GM18867 (cell line): ENCODE data around the gene IL17A.

Experiments used
- ATAC-seq: cut with Tn5 transposase; IDR thresholded peaks from one replicate; pipeline ENCODE4 v1.9.1; 2021; ENCODE audit warnings: mild to moderate bottlenecking, moderate library complexity; ENCODE audit not compliant: unreplicated experiment

The IL17A gene

DNA sequence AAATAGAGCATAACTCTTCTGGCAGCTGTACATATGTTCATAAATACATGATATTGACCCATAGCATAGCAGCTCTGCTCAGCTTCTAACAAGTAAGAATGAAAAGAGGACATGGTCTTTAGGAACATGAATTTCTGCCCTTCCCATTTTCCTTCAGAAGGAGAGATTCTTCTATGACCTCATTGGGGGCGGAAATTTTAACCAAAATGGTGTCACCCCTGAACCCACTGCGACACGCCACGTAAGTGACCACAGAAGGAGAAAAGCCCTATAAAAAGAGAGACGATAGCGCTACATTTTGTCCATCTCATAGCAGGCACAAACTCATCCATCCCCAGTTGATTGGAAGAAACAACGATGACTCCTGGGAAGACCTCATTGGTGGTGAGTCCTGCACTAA lies at the start of gene IL17A:
Gene IL17A, plus strand, starts transcription at position 301 of the 400 bp plus-strand sequence. Its CDS starts 57 bp downstream, at position 358.
- no peak for ATAC-seq

DNA sequence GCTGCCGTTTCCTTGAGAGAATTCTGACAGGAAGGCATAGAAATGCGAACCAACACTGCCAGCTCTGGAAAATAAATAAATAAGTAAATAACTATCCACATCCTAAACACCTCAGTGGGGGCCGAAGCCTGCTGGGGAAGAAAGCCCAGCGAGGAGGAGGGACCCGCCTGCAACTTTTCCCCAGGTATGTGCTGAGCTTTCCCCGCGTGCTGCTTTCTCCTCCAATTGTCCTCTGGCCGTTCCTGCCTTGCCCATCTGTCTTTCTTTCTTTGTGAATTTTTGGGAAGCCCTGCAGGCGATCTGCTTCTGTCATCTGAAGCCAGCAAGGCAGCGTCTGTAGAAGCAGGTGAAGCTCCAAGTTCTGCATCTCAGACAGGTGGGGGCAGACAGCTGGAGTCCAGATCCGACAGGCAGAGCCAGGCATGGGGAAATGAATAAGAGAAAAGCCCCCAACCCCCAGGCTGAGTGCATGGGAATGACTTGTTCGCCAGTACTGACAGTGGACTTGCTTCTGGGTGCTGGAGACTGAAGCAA lies 49.2 kb upstream of the IL17A start:
- ATAC-seq, result no peak

DNA sequence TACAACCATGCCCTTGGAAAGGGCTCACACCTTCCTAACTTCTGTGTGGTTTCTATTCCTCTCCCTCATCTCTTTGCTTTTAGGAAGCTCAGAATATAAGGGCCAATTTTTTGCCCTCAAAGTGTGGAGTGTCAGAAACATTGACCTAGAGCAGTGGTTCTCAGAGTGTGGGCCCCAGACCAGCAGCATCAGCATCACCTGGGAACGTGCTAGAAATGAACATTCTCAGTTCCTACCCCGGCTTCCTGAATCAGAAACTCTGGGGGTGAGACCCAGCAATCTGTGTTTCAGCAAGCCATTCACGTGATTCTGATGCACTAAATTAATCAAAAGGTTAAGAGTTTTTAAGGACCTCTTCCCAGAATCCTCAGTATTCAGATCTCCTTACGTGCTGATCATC lies 47.9 kb upstream of the IL17A start:
- ATAC-seq, result peak; percentile 70

DNA sequence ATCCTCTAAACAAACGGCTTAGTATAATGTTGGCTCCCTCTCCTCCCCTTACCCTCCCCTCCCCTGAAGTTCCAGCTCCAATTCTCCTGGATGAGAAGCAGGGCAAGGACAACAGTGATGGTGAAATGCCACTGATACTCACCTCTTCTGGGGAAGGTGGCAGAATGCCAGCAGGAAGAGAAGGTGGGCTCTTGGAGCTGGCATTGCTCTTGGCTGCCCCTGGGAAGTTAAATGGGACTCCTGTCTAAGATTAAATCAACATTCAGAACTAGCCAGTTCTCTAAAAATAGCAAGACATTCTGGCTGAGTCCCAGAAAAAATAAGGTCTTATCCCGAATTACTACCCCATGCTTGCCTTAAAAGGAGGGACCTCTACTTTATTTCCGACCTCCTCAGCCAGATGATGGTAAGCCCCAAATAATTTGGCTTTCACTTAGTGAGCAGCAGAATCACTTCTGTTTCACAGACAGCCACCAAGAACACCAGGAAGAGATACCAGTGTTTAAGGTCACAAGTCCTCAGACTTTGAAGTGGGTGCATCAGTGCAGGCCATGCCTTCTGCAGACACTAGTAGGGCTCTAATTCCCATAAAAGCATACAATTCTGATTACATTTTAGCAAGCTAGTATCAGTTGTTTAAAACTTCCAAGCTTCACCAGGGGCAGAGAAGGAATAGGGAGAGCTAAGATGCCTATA lies 46.0 kb upstream of the IL17A start:
- peak; percentile 38 for ATAC-seq

DNA sequence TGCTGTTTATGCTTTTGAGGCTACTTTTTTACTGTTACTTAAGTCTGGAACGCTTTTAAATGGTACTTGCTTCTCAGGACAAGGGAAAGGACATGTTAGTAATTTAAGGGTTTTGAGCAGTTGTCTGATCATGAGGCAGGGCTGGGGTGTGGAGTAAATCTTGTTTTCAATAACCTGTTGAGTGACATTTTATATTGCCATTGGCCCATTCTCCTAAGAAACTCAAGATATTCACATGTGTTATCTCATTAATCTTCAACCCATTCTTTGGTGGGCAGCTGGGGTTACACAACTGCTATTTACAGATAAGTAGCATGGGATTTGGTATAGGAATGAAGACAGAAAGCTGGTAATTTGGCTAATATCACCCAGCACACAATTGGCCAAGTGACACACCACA lies 44.6 kb upstream of the IL17A start:
- ATAC-seq, result no peak

DNA sequence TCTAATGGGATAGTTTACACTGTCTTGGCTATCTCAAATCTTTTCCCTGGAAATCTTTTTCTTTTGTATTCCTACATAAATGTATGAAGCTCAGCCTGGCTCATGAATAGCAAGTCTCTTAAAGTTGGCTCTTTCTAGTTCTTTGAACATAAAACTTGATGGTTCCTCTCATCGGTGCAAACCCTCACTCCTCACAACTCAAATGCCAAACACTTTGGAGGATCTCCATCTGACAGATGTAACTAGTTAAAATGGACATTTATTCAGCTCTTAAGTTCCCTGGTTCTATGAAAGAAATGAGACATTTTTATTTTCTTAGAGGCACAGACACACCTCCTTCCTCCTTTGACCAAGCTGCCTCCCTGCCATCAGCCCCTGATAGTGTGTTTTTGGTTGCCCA lies 43.6 kb upstream of the IL17A start:
- no peak for ATAC-seq

DNA sequence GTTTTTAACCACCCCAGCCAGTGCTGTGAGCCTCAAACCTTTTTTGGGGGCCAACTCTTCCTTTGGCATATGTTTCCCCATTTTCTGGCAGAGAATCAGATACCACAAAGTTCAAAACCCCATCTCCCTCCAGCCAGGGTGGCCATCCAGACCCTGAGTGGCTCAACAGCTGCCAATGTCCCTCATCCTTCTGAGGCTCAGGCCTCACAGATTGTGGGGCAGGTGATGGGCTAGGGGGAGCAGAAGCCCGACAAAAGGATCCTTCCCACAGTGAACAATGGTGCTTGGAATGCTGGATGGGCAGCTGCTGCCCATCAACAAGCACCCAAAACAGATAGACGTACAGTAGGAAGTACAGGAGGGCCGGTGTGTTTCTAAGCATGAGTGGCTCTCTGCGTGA lies 42.6 kb upstream of the IL17A start:
- no peak for ATAC-seq

DNA sequence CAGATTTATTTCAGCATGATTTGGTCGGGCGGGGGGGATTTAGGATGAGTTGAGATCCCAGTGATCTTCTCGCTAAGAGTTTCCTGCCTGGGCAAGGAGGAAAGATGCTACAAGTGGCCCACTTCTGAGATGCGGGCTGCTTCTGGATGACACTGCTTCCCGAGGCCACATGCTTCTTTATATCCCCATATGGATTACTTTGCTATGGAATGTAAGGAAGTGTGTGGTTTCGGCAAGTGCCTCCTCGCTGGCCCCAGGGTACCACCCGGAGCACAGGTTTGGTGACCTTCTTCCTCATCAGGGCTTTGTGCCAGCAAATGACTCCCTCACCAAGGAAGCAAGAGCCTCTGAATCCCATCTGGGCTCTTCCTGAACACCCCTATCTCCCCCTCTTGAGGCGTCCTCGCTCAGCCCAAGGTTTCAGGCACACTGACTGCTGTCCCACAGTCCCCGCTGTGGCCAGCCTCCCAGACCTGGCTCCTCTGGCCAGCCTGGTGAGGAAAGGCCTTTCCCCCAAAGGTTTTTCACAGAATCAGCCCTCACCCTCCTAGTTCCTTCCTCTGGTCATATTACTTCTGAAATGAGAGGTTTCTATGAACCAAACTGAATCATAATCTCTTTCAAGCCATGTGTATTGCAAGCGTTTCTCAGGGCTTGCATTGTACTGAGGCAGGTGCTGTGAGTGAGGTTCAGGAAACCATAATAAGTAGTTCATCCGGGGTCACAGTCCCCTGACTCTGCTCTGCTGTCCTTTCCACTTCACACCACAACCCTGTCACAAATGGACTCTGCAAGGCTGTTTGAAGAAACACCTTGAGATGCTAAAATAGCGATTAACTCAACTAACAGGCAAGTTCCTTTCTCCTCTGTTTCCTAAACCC lies 41.7 kb upstream of the IL17A start:
- ATAC-seq, result peak; percentile 74

DNA sequence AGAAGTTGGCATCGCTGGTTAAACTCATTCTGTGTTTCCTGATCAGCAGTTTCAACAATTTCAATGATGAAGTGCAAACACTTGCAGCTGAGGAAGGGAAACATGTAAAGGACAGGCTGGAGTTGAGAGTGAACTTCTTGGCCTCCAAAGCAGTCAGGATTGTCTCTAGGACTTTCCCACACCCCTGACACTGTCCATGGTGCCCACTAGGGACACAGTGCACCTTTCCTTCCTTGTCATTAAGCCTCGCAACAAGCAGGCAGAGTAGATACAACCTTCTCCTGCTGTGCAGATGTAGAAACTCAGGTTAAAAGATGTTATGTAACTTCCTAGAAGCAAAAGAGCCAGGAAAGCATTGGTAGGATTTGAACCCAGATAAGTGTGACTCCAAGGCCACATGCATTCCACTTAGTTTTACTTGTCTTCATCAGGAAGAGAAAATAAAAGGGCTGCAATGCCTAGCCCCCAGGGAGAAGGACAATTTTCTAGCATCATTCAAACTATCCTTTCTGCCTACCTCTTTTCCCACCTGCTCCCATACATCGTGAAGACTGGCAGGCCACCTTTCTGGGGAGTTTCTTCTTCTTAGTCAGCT lies 39.2 kb upstream of the IL17A start:
- ATAC-seq, result no peak

DNA sequence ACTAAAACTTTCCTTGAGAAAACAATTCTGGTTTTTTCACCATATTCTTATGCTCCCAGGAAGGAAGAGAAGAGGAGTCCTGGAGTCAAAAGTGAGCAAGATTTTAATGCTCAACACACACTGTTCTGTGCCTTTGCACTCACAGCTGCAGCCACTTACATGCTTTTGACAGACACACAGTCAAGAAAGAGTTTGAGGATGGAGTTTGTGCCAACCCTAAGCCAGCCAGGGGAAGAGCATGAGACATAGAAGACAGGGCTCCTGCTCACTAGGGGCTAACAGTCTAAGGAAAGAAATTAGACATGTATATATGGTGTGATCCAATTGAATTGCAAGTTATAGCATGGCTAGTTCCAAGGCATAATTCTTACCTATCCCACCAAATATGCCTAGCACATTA lies 37.1 kb upstream of the IL17A start:
- ATAC-seq, result no peak

DNA sequence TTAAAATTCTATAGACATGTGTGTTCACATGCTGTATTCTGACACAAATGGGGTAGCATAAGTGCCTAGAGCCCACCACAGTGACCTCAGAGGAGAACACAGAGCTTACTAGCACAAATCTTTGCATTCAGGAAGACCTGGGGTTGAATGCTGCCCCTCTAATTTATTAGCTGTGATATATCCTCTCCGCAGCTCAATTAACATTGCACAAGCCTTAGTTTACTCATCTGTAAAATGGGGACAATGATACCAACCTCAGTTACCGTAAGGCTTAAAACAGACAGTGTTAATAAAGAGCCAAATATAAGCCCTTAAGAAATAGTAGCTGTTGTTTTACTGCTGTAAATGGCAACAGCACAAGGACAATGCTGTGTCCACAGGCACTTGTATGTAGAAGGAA lies 36.2 kb upstream of the IL17A start:
- no peak for ATAC-seq

DNA sequence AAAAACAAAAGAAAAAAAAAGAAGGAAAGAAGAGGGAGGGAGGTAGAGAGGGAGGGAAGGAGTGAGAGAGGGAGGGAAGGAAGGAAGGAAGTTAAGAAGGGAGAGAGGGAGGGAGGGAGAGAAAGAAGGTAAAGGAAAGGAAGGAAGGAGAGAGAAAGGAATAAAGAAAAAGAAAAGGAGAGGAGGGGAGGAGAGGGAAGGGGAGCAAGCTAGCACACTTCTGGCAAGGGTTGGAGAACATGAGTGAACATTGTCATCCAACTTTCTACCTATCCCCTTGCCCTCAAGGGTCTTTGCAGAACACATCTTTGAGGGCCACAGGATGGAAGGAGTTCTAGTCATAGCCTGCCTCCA lies 34.1 kb upstream of the IL17A start:
- ATAC-seq, result no peak

DNA sequence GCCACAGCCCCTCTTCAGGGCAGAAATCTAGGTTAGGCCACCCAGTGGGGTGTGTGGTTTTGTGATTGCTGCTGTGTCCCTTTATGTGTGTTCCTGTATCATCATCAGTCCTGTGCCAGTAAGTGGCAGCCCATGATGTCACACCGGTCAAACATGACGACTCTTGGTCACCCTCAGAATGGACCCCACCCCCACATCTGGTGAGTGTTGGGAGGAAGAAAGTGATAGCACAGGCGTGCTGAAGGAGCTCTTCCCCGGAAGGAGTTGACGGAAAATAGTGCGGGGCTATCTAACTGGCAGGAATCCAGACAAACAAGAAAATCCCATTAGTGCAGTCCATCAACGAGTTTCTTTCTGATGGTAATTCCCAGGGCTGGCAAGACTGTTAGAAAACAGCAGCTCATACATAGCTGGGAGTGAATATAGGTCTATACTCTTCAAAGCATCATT lies 33.4 kb upstream of the IL17A start:
- ATAC-seq, result no peak

DNA sequence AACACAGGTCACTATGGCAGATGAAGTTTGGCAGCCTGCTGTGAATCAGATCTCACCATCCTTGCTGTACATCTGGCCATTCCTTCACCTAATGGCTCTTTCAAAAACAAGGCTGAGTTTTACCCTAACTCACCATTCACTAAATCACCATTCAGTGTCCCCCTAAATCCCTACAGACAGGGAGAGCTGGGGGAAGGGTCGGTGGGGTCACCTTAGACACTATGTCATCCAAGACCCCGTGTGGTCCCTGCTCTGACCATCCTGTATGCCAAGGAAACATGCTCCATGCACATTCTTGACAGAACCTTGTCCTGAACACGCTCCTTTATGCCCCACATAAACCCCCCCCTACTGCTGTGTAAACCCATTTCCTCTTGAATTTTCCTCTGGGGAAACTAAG lies 31.8 kb upstream of the IL17A start:
- no peak for ATAC-seq

DNA sequence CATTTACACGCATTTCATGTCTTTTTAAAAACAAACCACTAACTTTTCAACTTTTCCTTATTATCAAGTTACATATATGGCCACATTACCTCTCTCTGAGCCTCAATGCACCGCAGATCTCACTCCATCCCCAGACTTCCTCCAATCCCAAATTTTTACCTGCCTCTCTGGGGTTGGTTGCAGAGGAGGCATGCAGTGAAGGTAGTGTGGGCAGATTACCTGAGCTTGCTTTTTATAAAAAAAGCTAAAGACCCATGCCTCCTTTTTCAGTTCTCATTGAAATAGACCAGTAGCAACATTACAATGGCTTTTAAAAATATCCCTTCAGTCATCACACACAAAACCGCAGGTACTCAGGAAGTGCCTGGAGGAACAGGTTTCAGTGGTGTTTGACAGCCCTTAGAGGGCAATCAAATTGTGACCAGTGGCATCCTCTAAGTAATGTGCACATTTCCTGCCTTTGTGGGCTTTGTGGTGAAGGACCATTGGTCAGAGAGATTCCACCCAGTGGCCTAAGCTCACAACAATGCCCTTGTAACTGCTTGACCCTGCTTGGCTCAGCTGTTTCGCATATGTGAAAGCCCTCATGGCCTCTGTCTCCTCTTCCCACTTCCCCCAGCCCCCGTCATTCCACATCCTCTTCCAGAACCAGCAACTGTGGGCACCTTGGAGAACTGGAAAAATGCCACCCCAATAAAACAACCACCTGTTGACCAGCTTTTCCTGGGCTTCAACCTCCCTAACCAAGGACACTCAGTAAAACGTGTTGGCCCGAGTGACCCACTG lies 30.2 kb upstream of the IL17A start:
- peak; percentile 89 for ATAC-seq

DNA sequence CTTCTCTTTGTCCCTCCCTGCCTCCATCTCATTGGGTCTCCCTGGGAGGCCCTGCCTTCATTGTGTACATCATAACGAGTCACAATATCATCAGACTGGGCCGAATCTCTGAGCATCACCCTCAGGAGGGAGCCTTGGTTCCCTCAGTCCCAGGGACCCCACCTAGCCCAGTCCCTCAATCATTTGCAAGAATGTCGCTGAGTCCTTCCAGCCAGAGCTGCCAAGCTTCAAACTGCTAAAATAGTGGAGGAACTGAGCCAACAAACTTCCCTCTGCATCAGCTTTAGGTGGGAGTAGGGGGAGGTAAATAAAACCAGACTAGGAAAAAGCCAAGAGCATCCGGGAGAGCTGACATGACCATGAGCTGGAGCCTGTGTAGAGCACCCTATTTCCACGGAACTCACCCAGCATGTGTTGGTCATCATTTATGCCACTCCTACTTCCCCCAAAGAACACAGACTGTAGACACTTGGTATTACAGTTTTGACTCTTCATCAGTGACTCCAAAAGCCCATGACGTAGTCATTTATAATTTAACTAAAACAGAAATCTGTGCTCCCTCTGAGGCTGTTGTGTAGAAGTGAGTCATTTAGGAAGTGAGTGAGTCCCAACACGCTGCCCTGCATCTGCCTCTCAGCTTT lies 28.8 kb upstream of the IL17A start:
- peak; percentile 50 for ATAC-seq

DNA sequence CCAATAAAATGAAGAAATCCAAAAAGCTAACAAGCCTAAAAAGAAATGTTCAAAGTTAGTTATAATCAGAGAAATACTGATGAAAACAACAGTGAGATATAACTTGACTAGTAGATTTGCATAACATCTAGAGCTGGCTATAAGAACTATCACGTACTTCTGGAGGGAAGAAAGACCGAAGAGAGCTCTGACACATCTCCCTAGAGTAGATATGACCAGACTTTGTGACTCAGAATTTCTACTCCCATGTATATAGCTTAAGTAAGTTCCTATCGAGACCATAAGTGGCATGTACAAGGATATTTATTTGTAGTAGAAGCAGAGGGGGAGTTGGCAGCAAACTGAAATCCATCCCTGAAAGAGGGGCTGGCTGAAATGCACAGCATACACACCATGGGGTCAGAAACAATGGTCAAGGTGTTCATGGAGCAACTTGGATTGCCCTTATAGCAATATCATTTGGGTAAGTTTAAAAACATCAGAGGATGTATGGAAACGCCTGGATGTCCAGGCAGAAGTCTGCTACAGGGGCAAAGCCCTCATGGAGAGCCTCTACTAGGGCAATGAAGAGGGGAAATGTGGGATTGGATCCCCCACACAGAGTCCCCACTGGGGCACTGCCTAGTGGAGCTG lies 25.6 kb upstream of the IL17A start:
- no peak for ATAC-seq

DNA sequence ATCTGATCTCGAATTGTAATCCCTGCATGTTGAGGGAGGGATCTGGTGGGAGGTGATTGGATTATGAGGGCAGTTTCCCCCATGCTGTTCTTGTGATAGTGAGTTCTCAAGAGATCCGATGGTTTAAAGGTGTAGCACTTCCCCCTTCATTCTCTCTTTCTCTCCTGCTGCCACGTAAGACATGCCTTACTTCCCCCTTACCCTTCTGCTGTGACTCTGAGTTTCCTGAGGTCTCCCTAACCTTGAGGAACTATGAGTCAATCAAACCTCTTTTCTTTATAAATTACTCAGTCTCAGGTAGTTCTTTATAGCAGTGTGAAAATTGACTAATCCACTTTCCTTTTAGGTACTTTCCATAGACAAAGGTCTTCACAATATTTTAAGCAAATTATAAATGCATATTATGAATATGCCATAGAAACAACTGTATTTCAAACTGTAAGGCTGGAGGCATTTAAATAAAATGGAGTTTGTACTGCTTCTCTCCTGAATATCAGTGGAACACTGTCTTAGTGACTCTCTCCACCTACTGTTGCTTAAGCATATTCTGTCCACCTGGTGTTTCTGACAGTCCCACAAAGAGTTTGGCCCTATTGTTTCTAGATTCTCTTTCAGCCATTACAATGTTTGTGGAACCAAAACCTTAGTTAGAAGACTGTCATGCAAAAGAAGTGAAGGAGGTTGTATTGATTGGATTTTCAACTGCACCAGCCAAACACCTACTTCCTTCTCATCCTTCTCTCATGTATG lies 24.3 kb upstream of the IL17A start:
- ATAC-seq, result peak; percentile 36
